ENCODE measurements around the gene RTL9.
A peak's percentile ranks its signal among the peaks of the same experiment; 100 is the strongest.
"Not testable (repeated sequence)": the region's sequence is repeated elsewhere in the genome, so short reads cannot be mapped to it uniquely, and the experiment has no call there.

The RTL9 gene

DNA sequence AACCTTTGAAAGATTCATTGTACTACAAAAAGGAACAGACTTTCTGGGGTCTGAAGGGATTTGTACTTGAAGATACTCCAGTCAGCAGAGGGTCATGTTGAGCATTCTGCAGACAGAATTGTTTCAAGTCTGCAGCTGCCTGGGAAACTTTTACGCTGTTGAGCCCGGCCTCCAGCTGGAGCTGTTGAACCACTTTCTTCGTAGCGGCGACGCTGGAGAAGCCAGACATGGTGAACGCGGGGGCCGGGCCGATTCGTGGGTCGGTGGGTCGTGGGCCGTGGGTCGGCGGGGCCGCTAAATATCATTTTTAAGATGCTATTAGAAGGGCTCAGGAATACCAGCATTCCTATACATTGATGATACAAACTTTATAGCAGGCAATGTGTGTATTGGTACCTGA, 12.0 kb upstream of the RTL9 start:
- no peak for DNase-seq

DNA sequence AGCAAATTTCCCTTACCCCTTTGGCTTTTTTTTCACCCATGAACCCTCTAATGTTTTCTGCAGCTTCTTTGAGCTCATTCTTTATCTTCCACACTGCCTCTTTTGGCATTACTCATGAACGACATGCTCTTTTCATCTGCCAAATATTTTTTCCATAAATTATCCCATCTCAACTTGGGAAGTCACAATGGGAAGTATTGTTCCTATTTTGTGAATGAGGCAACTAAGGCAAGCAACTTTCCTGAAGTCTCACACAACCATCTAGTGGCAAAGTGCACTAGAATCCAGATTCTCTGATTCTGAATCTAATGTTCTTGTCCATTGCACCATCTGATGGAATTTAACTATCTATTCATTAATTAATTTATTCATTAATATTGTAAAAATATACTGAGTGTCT, 625 bp downstream of the RTL9 start:
- DNase-seq: no peak

DNA sequence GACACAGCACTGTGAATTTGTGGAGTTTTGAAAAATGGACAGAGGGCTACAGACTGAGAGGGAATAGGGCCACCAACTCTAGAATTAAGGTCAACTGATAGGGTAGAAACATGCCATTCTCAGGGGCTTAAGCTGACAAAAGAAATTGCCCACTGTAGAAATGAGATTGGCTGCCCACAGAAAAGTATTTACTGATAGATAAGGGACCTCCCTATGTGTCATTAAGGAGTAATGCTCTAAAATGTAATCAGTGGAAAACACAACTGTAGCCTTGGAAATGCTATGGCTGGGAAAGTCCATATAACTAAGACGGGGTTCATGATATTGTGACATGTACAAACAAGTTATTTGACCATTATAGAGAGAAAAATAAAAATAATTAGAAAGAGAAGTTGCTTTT, 4.6 kb downstream of the RTL9 start:
- DNase-seq: no peak

GRCh38 chrX:110373310-110373709, 14.7 kb downstream of the RTL9 start:
- no peak for DNase-seq

DNA sequence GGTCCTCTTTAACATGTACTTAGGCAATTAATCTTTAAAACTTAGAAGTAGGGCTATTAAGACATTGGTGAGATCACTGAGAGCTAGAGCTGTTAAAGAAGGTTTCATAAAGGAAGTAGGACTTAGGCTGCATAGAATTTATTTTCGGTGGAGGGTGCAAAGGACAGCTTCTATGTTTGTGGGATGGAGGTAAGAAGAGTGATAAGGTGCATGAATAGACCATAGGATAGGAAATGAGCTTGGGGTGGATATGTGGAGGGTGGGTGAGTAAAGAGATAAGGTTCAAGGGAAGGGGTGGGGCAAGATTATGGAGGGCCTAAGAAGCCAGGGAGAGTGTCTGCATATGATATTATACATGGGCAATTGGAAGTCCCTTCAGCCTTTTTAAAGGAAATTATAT, 15.9 kb downstream of the RTL9 start:
- no peak for DNase-seq

DNA sequence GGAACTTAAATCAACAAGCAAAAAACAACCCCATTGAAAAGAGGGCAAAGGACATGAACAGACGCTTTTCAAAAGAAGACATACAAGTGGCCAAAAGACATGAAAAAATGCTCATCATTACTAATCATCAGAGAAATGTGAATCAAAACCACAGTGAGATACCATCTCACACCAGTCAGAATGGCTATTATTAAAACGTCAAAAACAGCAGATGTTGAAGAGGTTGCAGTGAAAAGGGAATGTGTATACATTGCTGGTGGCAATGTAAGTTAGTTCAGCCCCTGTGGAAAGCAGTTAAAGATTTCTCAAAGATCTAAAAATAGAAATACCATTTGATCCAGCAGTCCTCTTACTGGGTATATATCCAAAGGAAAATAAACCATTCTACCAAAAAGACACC, 22.6 kb downstream of the RTL9 start:
- DNase-seq: no peak

- no peak for DNase-seq
These were observed 24.8 kb downstream of the RTL9 start for GRCh38 chrX:110383414-110383813.

GRCh38 chrX:110384490-110384889, 25.8 kb downstream of the RTL9 start:
- no peak for DNase-seq

- DNase-seq: no peak
These were observed 30.9 kb downstream of the RTL9 start for GRCh38 chrX:110389570-110389969.

DNA sequence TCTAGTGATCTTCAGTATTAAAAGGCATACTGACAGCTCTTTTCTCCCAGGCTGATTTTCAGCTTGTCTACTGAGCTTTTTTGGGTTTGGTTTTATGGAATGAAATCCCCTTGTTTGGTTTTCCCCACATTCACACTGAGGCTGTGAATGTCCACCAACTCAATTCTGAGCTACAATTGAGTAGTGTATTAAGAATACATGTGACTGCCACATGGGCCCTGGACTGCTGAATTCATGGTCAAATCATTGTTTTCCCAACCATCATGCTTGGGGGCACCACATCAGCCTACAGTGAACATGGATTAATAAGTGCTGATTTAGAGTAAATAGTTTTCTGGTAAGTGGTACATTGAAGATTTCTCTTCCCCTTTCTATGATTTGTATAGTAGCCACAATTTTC, 32.4 kb downstream of the RTL9 start:
- DNase-seq: no peak

DNA sequence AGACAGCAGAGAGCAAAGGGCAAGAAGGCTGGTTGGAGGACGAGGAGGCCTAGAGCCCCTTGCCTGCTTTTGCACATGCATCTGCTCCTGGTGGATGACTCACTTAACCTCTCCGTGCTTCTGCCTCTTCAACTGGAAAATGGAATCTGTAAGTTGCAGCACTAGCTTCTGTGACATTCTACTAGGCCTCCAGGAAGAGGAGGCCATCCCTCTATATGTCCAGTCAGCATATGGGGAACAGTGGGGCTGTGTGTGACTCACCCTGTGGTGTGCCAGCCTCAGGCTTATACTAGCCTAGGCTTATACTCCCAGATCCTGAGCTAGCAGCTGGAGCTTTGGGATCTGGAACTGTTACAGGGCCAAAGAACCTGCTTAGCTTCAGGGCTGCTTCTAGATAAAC, 36.0 kb downstream of the RTL9 start:
- no peak for DNase-seq

- DNase-seq: no peak
These were observed 37.2 kb downstream of the RTL9 start for GRCh38 chrX:110395877-110396276.

DNA sequence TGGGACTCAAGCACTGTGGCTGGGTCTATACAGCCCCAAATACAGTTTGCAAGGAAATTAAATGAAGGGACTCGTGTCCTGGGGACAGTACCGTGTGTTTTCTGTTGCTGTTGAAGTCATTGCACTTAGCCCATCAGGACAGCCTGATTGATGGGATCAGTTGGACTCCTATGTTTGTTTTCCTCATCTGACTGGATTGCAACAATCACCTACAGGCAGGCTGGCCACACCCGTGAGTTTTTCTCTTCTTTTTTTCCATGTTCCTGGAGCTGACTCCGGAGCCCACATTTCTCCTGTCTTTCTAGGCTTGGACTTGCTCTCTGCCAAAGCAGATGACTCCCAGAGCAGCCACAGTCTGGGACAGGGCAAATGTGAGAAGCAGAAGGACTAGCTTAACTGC, 38.1 kb downstream of the RTL9 start:
- no peak for DNase-seq

- DNase-seq: no peak
These were observed 38.7 kb downstream of the RTL9 start for GRCh38 chrX:110397339-110397738.

DNA sequence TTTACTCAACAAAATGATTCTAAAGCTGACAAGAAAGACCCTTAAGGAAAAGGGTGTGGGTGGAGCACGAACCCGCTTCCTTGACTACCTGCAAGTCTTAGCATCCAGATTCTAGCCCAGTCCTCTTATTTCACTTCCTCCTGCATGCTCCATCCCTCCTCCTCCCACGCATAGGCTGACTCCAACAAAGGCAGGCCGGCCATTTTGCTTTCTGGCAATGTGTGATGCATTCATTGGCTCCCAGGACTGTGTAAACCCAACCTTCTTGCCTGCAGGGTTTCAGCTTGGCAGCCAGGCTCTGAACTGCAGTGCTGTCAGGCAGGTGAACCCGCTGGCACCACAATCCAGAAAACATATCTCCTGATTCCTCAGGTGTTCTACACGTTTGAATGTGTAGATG, 39.3 kb downstream of the RTL9 start:
- no peak for DNase-seq

DNA sequence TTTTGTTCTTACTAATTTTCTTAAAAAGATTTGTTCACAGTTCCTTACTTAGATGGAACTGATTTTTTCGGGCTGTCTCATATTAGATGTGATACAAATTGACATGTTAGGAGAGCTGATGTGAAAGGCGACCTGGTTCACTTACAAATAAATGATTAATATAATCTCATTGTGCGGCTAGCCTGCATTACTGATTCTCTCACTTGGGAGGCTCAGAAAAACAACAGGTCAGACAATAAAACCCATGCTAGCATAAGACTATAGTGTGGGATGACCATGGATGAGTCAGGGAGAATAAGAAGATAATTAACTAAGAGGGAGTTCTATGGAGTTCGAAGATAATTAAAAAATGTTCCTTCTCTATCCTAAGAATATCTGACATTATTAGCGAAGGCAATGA, 40.8 kb downstream of the RTL9 start:
- DNase-seq: no peak

- no peak for DNase-seq
These were observed 41.3 kb downstream of the RTL9 start for GRCh38 chrX:110399966-110400365.

GRCh38 chrX:110401135-110401534, 42.5 kb downstream of the RTL9 start:
- DNase-seq: peak; percentile 3

- DNase-seq: no peak
These were observed 43.6 kb downstream of the RTL9 start for GRCh38 chrX:110402091-110402849.

DNA sequence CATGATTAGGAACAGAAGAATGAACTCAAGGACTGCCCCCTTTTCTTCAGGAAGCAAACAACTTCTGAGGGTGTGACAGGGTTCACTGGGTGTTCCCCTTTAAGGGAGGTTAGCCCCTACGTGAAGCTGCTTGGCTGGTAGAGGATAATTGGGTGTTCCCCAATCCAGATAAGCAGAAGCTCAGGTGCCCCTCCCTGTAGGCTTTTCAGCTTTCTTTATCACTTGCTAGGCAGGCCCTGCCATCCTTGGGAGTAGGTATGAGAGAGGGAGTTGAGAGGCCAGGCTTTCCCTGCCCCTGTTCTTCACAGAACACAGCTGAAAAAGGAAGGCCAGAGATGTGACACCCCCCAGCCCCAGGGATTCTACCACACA, 44.2 kb downstream of the RTL9 start:
- DNase-seq: no peak

DNA sequence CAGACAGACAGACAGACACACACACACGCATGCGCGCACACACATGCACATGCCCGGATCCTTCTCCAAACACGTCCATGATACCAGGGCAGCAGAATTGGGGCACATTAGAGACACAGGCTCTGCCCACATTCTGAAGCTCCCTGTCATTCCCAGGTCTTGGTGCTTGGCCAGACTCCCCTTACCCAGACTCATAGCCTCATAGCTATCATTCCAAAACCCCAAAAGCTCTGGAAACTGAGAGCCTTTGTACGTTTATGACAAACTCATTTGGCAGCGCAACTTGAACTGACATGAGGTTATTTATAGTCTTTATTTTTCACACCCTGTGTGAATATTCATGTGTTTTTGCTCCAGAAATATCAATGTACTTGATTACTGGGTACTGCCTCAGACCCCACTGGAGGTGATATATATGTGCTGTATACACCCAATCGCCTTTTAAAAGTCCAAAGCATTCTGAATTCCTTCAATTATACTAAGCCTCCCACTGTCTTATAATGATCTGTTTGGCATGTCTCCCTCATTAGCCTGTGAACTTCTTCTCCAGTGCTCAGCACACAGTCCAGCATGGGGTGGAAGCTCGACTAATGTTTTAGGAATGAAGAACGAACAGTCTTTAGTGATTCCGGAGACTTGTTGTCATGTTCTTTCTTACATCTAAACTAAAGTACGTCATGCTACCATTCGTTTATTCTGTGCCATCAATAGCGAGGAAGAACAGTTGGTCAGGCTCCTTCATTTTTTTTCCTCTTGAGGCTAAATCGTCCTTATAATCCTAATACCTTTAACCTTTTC, 45.0 kb downstream of the RTL9 start:
- no peak for DNase-seq

DNA sequence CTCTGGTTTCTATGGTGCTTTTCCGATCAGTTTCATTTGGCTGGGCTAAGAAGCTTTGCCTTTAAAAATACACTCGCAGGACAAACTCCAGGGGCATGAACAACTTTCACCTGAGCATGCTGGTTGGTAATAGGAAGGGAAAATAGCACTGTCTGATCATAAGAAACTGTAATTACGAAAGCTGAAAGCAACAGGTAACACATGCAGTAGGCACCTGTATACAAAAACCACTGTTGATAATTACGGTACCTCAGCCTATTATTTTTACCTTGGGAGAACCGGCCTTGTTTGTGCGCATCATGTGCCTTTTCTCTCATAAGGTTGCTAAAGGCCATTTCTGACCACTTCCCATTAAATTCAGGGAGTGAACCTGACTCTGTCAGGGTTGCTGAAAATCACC, 45.7 kb downstream of the RTL9 start:
- no peak for DNase-seq

DNA sequence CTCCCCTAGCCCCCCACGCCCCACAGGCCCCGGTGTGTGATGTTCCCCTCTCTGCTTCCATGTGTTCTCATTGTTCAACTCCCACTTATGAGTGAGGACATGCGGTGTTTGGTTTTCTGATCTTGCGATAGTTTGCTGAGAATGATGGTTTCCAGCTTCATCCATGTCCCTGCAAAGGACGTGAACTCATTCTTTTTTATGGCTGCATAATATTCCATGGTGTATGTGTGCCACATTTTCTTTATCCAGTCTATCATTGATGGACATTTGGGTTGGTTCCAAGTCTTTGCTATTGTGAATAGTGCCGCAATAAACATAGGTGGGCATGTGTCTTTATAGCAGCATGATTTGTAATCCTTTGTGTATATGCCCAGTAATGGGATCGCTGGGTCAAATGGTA, 47.6 kb downstream of the RTL9 start:
- DNase-seq: not testable (repeated sequence)

DNA sequence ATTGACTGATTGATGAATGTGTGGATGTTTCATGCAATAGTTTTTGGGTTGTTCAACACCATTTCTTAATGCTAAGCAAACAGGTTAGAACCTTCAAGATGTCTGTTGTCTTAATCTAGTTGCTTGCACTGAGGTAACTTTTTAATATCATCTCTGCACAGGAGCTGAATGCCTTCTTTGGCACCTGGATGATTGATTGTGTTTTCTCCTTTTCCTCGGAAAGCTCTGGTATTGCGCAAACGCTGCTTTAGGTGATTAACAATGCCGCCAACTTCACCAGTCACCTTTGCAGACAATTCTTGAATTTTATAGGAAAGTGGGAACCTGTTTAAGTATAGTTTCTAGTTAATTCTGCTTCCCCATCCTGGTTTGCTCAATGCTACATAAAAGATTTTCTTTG, 48.2 kb downstream of the RTL9 start:
- no peak for DNase-seq
